GM23248 (cell line): ENCODE data around the gene TCF7L2. TPM values are rescaled to one million over a fixed set of nuclear protein-coding genes. Genes with fewer than 3 reads are reported as not detected.

ENCODE experiments used
- DNase-seq: peaks from one replicate; pipeline ENCODE4 v3.0.0-alpha.2; 2015
- H2AFZ ChIP-seq: fragments of 200-600 bp; sonication (generic); 2 replicates; pipeline ENCODE4 v1.6.1; 2016; ENCODE audit warnings: antibody characterized with exemption
- H3F3A ChIP-seq: fragments of 200-600 bp; sonication (generic); 2 replicates; pipeline ENCODE4 v1.6.1; 2016; ENCODE audit warnings: mild to moderate bottlenecking, antibody characterized with exemption, mixed run types; ENCODE audit not compliant: insufficient read depth
- H3K27ac ChIP-seq: fragments of 200-600 bp; sonication (generic); 2 replicates; pipeline ENCODE4 v1.5.1; 2016; ENCODE audit warnings: mild to moderate bottlenecking
- H3K27me3 ChIP-seq: fragments of 200-600 bp; sonication (generic); replicated peaks from 2 replicates; pipeline ENCODE4 v1.6.1; 2016; ENCODE audit warnings: mild to moderate bottlenecking; ENCODE audit not compliant: insufficient read depth
- H3K36me3 ChIP-seq: fragments of 200-600 bp; sonication (generic); 2 replicates; pipeline ENCODE4 v1.6.1; 2016; ENCODE audit warnings: low read depth, mild to moderate bottlenecking
- H3K4me1 ChIP-seq: fragments of 200-600 bp; sonication (generic); 2 replicates; pipeline ENCODE4 v1.6.1; 2016; ENCODE audit warnings: mild to moderate bottlenecking; ENCODE audit not compliant: insufficient read depth
- H3K4me2 ChIP-seq: fragments of 200-600 bp; sonication (generic); one replicate; pipeline ENCODE4 v1.6.1; 2016; ENCODE audit warnings: mild to moderate bottlenecking; ENCODE audit not compliant: unreplicated experiment
- H3K4me3 ChIP-seq: fragments of 200-600 bp; sonication (generic); 2 replicates; pipeline ENCODE4 v1.5.1; 2016; ENCODE audit warnings: mild to moderate bottlenecking
- H3K79me2 ChIP-seq: fragments of 200-600 bp; sonication (generic); 2 replicates; pipeline ENCODE4 v1.6.1; 2016; ENCODE audit warnings: mild to moderate bottlenecking; ENCODE audit not compliant: insufficient read depth
- H3K9ac ChIP-seq: fragments of 200-600 bp; sonication (generic); 2 replicates; pipeline ENCODE4 v1.6.1; 2016; ENCODE audit warnings: mild to moderate bottlenecking
- H3K9me2 ChIP-seq: fragments of 200-600 bp; sonication (generic); 2 replicates; pipeline ENCODE4 v1.6.1; 2016; ENCODE audit warnings: mixed run types, mild to moderate bottlenecking, moderate library complexity; ENCODE audit not compliant: insufficient read depth
- H3K9me3 ChIP-seq: fragments of 200-600 bp; sonication (generic); one replicate; pipeline ENCODE4 v1.6.1; 2017; ENCODE audit warnings: low read depth
- H4K20me1 ChIP-seq: fragments of 200-600 bp; sonication (generic); 2 replicates; pipeline ENCODE4 v1.6.0; 2016; ENCODE audit not compliant: insufficient read depth
- EZH2 ChIP-seq: fragments of 200-600 bp; sonication (generic); IDR thresholded peaks from 2 replicates; pipeline ENCODE4 v1.6.1; 2018; ENCODE audit warnings: antibody characterized with exemption, mild to moderate bottlenecking; ENCODE audit not compliant: insufficient read depth, poor library complexity, severe bottlenecking
- EZH2phosphoT487 ChIP-seq: fragments of 200-600 bp; sonication (generic); IDR thresholded peaks from 2 replicates; pipeline ENCODE4 v1.6.1; 2018; ENCODE audit warnings: antibody characterized with exemption, moderate library complexity, mild to moderate bottlenecking, low read depth; ENCODE audit not compliant: insufficient read depth
- WGBS, 2 experiments: methylation state at CpG; one replicate each; pipeline ENCODE4 v1.1.6; 2015 to 2017; ENCODE audit warnings: low lambda C conversion rate in 2 of 2, low coverage in 1 of 2; ENCODE audit errors: missing lambda C conversion rate in 2 of 2; 5-methylcytosine and 5-hydroxymethylcytosine counted together
- in situ Hi-C: fragments of 300-500 bp; cut with MboI; formaldehyde crosslinking; loops from 2 replicates; pipeline ENCODE4 v1.15.0; 2020
- polyA plus RNA-seq: library from polyadenylated mRNA; unstranded; fragments of >200 nt; fragmentation: Nextera tagmentation; extraction: Ambion mirVana; gene quantifications from 2 replicates; pipeline ENCODE4 v1.2.1, GENCODE V29; 2016
- total RNA-seq: library from RNA; depleted of rRNA; stranded (reverse); fragments of >200 nt; shearing (Covaris generic); gene quantifications from 2 replicates; pipeline ENCODE4 v1.2.3, GENCODE V29; 2014

The TCF7L2 gene
- total and polyA plus RNA-seq, 2 experiments from 2014 or later, result 6.2 to 19.3 TPM

- Histone ChIP-seq H3K9ac (no peak overlapping the region), H3K79me2 (peaks cover 100% of the 10 kb centered on the region), H4K20me1 (peaks cover 44% of the 10 kb centered on the region), H3K4me2 (no peak overlapping the region), H3K4me3 (no peak overlapping the region), H3K9me3 (no peaks in the 10 kb centered on the region), H3K9me2 (no peaks in the 10 kb centered on the region), H2AFZ (no peak overlapping the region), H3K4me1 (peaks cover 15% of the 10 kb centered on the region), H3K36me3 (no peaks in the 10 kb centered on the region), H3F3A (peaks cover 10% of the 10 kb centered on the region; the same call in 1 of the 2 replicates), H3K27me3 (no peaks in the 10 kb centered on the region), H3K27ac (no peak overlapping the region)
- TF ChIP-seq EZH2phosphoT487, result no peak
- no peak for TF ChIP-seq EZH2
- 81 to 93% methylated on average over 3 of the region's 3 CpGs for WGBS, 2 experiments
- no peak for DNase-seq
- in situ Hi-C loops, result no loop called here
Measured at GRCh38 chr10:113003052-113003451, 53.0 kb downstream of the TCF7L2 start.

GRCh38 chr10:113004069-113004618 lies 54.1 kb downstream of the TCF7L2 start:
- in situ Hi-C loops, result no loop called here
- no peak overlapping the region for H2AFZ ChIP-seq
- peaks cover 15% of the 10 kb centered on the region for H3K4me1 ChIP-seq
- H3F3A ChIP-seq, result peaks cover 10% of the 10 kb centered on the region
- whole genome bisulfite sequencing, 2 experiments, result 60 to 65% methylated on average over 5 of the region's 5 CpGs
- H3K79me2 ChIP-seq, result peaks cover 100% of the 10 kb centered on the region
- H3K9me3 ChIP-seq, result no peaks in the 10 kb centered on the region
- no peak overlapping the region for H3K27ac ChIP-seq
- no peak overlapping the region for H3K4me3 ChIP-seq
- H3K4me2 ChIP-seq, result no peak overlapping the region
- TF ChIP-seq EZH2 (no peak), EZH2phosphoT487 (no peak)
- H3K36me3 ChIP-seq, result no peaks in the 10 kb centered on the region
- H3K27me3 ChIP-seq, result no peaks in the 10 kb centered on the region
- no peak for DNase-seq
- H3K9me2 ChIP-seq, result no peaks in the 10 kb centered on the region
- peaks cover 42% of the 10 kb centered on the region for H4K20me1 ChIP-seq
- H3K9ac ChIP-seq, result no peak overlapping the region

- WGBS, 2 experiments, result 68 to 77% methylated on average over 6 of the region's 6 CpGs
- H3F3A ChIP-seq, result peaks cover 10% of the 10 kb centered on the region
- peaks cover 15% of the 10 kb centered on the region for H3K4me1 ChIP-seq
- H2AFZ ChIP-seq, result no peak overlapping the region
- no peaks in the 10 kb centered on the region for H3K9me2 ChIP-seq
- in situ Hi-C loops, result no loop called here
- no peak overlapping the region for H3K4me3 ChIP-seq
- H3K9ac ChIP-seq, result no peak overlapping the region
- no peaks in the 10 kb centered on the region for H3K27me3 ChIP-seq
- TF ChIP-seq EZH2 (no peak), EZH2phosphoT487 (no peak)
- no peaks in the 10 kb centered on the region for H3K36me3 ChIP-seq
- H3K9me3 ChIP-seq, result no peaks in the 10 kb centered on the region
- H3K79me2 ChIP-seq, result peaks cover 100% of the 10 kb centered on the region
- no peak overlapping the region for H3K27ac ChIP-seq
- H4K20me1 ChIP-seq, result peaks cover 35% of the 10 kb centered on the region
- no peak for DNase-seq
- H3K4me2 ChIP-seq, result no peak overlapping the region
Measured at GRCh38 chr10:113005380-113005779, 55.3 kb downstream of the TCF7L2 start.

- Histone ChIP-seq H3K27me3 (no peaks in the 10 kb centered on the region), H3K79me2 (peaks cover 100% of the 10 kb centered on the region), H3K9ac (no peak overlapping the region), H3K27ac (no peak overlapping the region), H3K9me3 (no peaks in the 10 kb centered on the region), H3K9me2 (no peaks in the 10 kb centered on the region), H3K36me3 (no peaks in the 10 kb centered on the region), H2AFZ (no peak overlapping the region), H3F3A (peaks cover under 1% of the 10 kb centered on the region), H3K4me3 (no peak overlapping the region), H4K20me1 (peaks cover 26% of the 10 kb centered on the region), H3K4me2 (no peak overlapping the region), H3K4me1 (peaks cover 7% of the 10 kb centered on the region)
- 71 to 74% methylated on average over 9 of the region's 9 CpGs for whole genome bisulfite sequencing, 2 experiments
- DNase-seq, result no peak
- in situ Hi-C loops, result no loop called here
- TF ChIP-seq EZH2phosphoT487 (no peak), EZH2 (no peak)
Measured at GRCh38 chr10:113006656-113007342, 56.8 kb downstream of the TCF7L2 start.
